K562 (cell line): ENCODE results near the gene TIMP3. TPM values are rescaled to one million over a fixed set of nuclear protein-coding genes. Genes with fewer than 3 reads are reported as not detected.
"Not testable (repeated sequence)": the region's sequence is repeated elsewhere in the genome, so short reads cannot be mapped to it uniquely, and the experiment has no call there.

Experiments used
- ATAC-seq: fragments of 200-7000 bp; cut with Tn5 transposase; 3 replicates; pipeline ENCODE4 v1.9.1; 2020; ENCODE audit warnings: moderate library complexity
- BruUV-seq: library from RNA; stranded (reverse); fragments of 400-500 nt; replicated peaks from 2 replicates; lab custom pipeline; 2021; lab: Mats Ljungman, UMichigan
- CTCF ChIA-PET: fragments of 300-600 bp; formaldehyde crosslinking; extraction: SDS; loops from one replicate; lab custom pipeline; 2021; ENCODE audit warnings: low intra/inter-chr PET ratio; lab: Yijun Ruan, JAX
- POLR2A ChIA-PET: fragments of 300-600, 350-650 bp; sonication (Branson Sonifier 250); formaldehyde crosslinking; extraction: SDS; loops from one replicate; lab custom pipeline; 2021; ENCODE audit warnings: antibody characterized with exemption, inconsistent platforms; lab: Yijun Ruan, JAX
- DNase-seq, 4 experiments: peaks; one replicate each; pipeline versions ENCODE4 v3.0.0 to v3.0.0-alpha.2; 2011 to 2018; ENCODE audit warnings: low spot score in 3 of 4, mixed read lengths in 3 of 4; ENCODE audit errors: extremely low read depth in 1 of 4
- FAIRE-seq: peaks from 2 replicates; lab custom pipeline; 2011; peaks lifted over from hg19 to GRCh38; lab: Jason Lieb, UNC
- H2AFZ ChIP-seq: 2 replicates; pipeline ENCODE4 v1.6.0; 2011; ENCODE audit warnings: low read depth, low read length, control low read depth, inconsistent platforms
- H3K27ac ChIP-seq: fragments of 200-600 bp; 3 replicates; pipeline ENCODE4 v1.8.0; 2011; ENCODE audit warnings: low read depth, mild to moderate bottlenecking, control low read depth, inconsistent platforms, low read length, moderate library complexity, mixed read lengths; ENCODE audit errors: extremely low read depth
- H3K27me3 ChIP-seq, 2 experiments: fragments of 300-600 bp in 1 of 2; 2 replicates in 1 of 2; 3 replicates in 1 of 2; pipeline versions ENCODE4 v1.6.0 to v1.8.0; 2011; ENCODE audit warnings: inconsistent platforms in 2 of 2, low read length in 2 of 2, mild to moderate bottlenecking in 1 of 2, mixed read lengths in 1 of 2, moderate library complexity in 1 of 2; ENCODE audit not compliant: control insufficient read depth in 2 of 2, insufficient read depth in 2 of 2
- H3K36me3 ChIP-seq: fragments of 300-600 bp; 3 replicates; pipeline ENCODE4 v1.8.0; 2011; ENCODE audit warnings: mild to moderate bottlenecking, low read length, inconsistent platforms; ENCODE audit not compliant: control insufficient read depth, insufficient read depth
- H3K4me1 ChIP-seq, 2 experiments: fragments of 200-600 bp in 1 of 2; replicated peaks in 1 of 2; 2 replicates in 1 of 2; 3 replicates in 1 of 2; pipeline versions ENCODE4 v1.5.1 to v1.8.0; 2011; ENCODE audit warnings: inconsistent platforms in 2 of 2, low read length in 2 of 2, mild to moderate bottlenecking in 1 of 2, mixed read lengths in 1 of 2, moderate library complexity in 1 of 2; ENCODE audit not compliant: control insufficient read depth in 2 of 2, insufficient read depth in 2 of 2
- H3K4me2 ChIP-seq: 2 replicates; pipeline ENCODE4 v1.6.1; 2011; ENCODE audit warnings: low read length, control low read depth, inconsistent platforms, mixed read lengths; ENCODE audit not compliant: insufficient read depth
- H3K4me3 ChIP-seq: fragments of 200-600 bp; sonication (generic), shearing (Covaris generic); 2 replicates; pipeline ENCODE4 v1.5.1; 2016; ENCODE audit warnings: control low read depth, inconsistent platforms
- H3K79me2 ChIP-seq: fragments of 200-600 bp; 3 replicates; pipeline ENCODE4 v1.8.0; 2011; ENCODE audit warnings: low read length, inconsistent platforms; ENCODE audit not compliant: control insufficient read depth, insufficient read depth
- H3K9ac ChIP-seq, 2 experiments: 2 replicates each; pipeline versions ENCODE4 v1.6.0 to v1.6.1; 2011; ENCODE audit warnings: low read depth in 2 of 2, low read length in 2 of 2, control low read depth in 1 of 2, inconsistent platforms in 1 of 2, mild to moderate bottlenecking in 1 of 2, mixed read lengths in 1 of 2; ENCODE audit not compliant: insufficient read depth in 1 of 2
- H3K9me1 ChIP-seq: one replicate; pipeline ENCODE4 v1.6.0; 2011; ENCODE audit warnings: inconsistent platforms, mild to moderate bottlenecking, low read length, moderate library complexity; ENCODE audit not compliant: control insufficient read depth, insufficient read depth
- H3K9me3 ChIP-seq: replicated peaks from 2 replicates; pipeline ENCODE4 v1.5.1; 2011; ENCODE audit warnings: low read depth, low read length, inconsistent platforms; ENCODE audit not compliant: control insufficient read depth, insufficient read depth
- H4K20me1 ChIP-seq: replicated peaks from 2 replicates; pipeline ENCODE4 v1.6.1; 2011; ENCODE audit warnings: low read length, inconsistent platforms, mixed read lengths; ENCODE audit not compliant: control insufficient read depth, insufficient read depth
- ATF7 ChIP-seq: fragments of 450-650 bp; IDR thresholded peaks from 2 replicates; pipeline ENCODE4 v1.7.1; 2014; ENCODE audit warnings: mild to moderate bottlenecking, moderate library complexity
- CBFA2T2 ChIP-seq: fragments of 450-650 bp; conservative IDR thresholded peaks from 2 replicates; pipeline ENCODE4 v1.6.1; 2017; ENCODE audit warnings: mild to moderate bottlenecking
- CREM ChIP-seq: IDR thresholded peaks from 2 replicates; pipeline ENCODE4 v1.6.1; 2014; ENCODE audit warnings: antibody characterized with exemption, low read depth
- CTBP1 ChIP-seq: fragments of 450-650 bp; IDR thresholded peaks from 2 replicates; pipeline ENCODE4 v1.6.1; 2016; ENCODE audit warnings: borderline replicate concordance
- POLR2AphosphoS5 ChIP-seq: IDR thresholded peaks from 2 replicates; pipeline ENCODE4 v1.6.1; 2011; ENCODE audit warnings: mild to moderate bottlenecking, low read depth, low read length, moderate library complexity; ENCODE audit not compliant: control insufficient read depth, insufficient read depth
- POLR3A ChIP-seq: IDR thresholded peaks from 2 replicates; pipeline ENCODE4 v1.6.1; 2011; ENCODE audit warnings: borderline replicate concordance, mild to moderate bottlenecking, moderate library complexity; ENCODE audit not compliant: insufficient read length, insufficient read depth; ENCODE audit errors: extremely low read depth
- RBM25 ChIP-seq: fragments of 200-400 bp; formaldehyde crosslinking; IDR thresholded peaks from 2 replicates; pipeline ENCODE4 v1.6.1; 2018; ENCODE audit warnings: low read length, low read depth, moderate library complexity; ENCODE audit not compliant: severe bottlenecking
- SOX6 ChIP-seq: fragments of 450-650 bp; IDR thresholded peaks from 2 replicates; pipeline ENCODE4 v1.6.1; 2014; ENCODE audit warnings: mild to moderate bottlenecking
- TAL1 ChIP-seq: fragments of 450-650 bp; IDR thresholded peaks from 2 replicates; pipeline ENCODE4 v1.6.1; 2016; ENCODE audit warnings: mild to moderate bottlenecking
- TBP ChIP-seq: optimal IDR thresholded peaks from 2 replicates; pipeline ENCODE3; 2011; ENCODE audit warnings: low read depth, low read length, improper control_type of control experiment
- VEZF1 ChIP-seq: fragments of 200-800 bp; sonication (Bioruptor generic); IDR thresholded peaks from 2 replicates; pipeline ENCODE4 v1.6.1; 2017; ENCODE audit warnings: missing genetic modification characterization, missing compliant biosample characterization
- ZNF212 ChIP-seq: fragments of 450-650 bp; formaldehyde crosslinking; IDR thresholded peaks from 2 replicates; pipeline ENCODE4 v1.4.0; 2020; ENCODE audit warnings: mild to moderate bottlenecking
- ZNF316 ChIP-seq: fragments of 450-650 bp; IDR thresholded peaks from 2 replicates; pipeline ENCODE4 v1.6.1; 2016
- WGBS: fragments of 100-300 bp; shearing (Covaris generic); methylation state at CpG from one replicate; pipeline ENCODE4 v1.1.6; 2016; ENCODE audit warnings: low coverage, mixed read lengths; ENCODE audit not compliant: insufficient coverage; ENCODE audit errors: missing lambda C conversion rate; 5-methylcytosine and 5-hydroxymethylcytosine counted together
- in situ Hi-C: fragments of 300-500 bp; cut with MboI; formaldehyde crosslinking; loops from 4 replicates; pipeline ENCODE4 v1.15.0; 2018; ENCODE audit warnings: inconsistent platforms, mixed read lengths
- intact Hi-C: fragments of 100-400 bp; cut with micrococcal nuclease; formaldehyde crosslinking; loops from 2 replicates; pipeline ENCODE4 v1.14.2; 2022
- polyA plus RNA-seq, 8 experiments: library from polyadenylated mRNA; depleted of rRNA in 4 of 8; stranded (reverse) in 5 of 8; unstranded in 3 of 8; fragments of >200 nt; fragmentation: Nextera tagmentation in 2 of 8; fragmentation: Illumina TruSeq in 1 of 8; extraction: Ambion mirVana in 2 of 8; extraction: Trizol in 1 of 8; gene quantifications; 2 replicates each; pipeline versions ENCODE4 v1.2.1 to v1.2.3, GENCODE V29; 2011 to 2014; ENCODE audit warnings: inconsistent platforms in 1 of 8, missing spikeins in 1 of 8
- total RNA-seq, 7 experiments: library from RNA; depleted of rRNA in 6 of 7; stranded (reverse); fragments of >200 nt in 6 of 7; fragmentation: Illumina TruSeq in 2 of 7; extraction: Trizol in 2 of 7; gene quantifications; 2 replicates each; pipeline versions ENCODE4 v1.2.1 to v1.2.3, GENCODE V29; 2011 to 2021; ENCODE audit warnings: low replicate concordance in 1 of 7
- TF ChIP-seq, protein P1 (sequence below): fragments of 450-650 bp; IDR thresholded peaks from 2 replicates; pipeline ENCODE4 v1.6.1; 2016

The TIMP3 gene
- total and polyA plus RNA-seq, 9 of the 15 experiments (the other 6 are each of a cell fraction or from before 2014, with no cell fraction given), result 0.07 to 0.73 (median 0.18) TPM

- no peak overlapping the region for H2AFZ ChIP-seq
- intact Hi-C loops (no loop called here), in situ Hi-C loops (no loop called here)
- H3K4me1 ChIP-seq, result peaks cover 9 to 16% of the 10 kb centered on the region in 2 experiments; a peak in 3 of 5 replicates
- no peaks in the 10 kb centered on the region for H4K20me1 ChIP-seq
- H3K4me2 ChIP-seq, result no peak overlapping the region
- H3K4me3 ChIP-seq, result no peak overlapping the region
- no peaks in the 10 kb centered on the region for H3K27me3 ChIP-seq
- TF ChIP-seq RBM25 (peak; percentile 90), CTBP1 (no peak), ZNF212 (CRISPR knock-in tag) (no peak)
- ChIA-PET CTCF (no interaction called here), POLR2A (no interaction called here)
- no peaks in the 10 kb centered on the region for H3K9me3 ChIP-seq
- no peak overlapping the region for H3K27ac ChIP-seq
- no peak overlapping the region for H3K9ac ChIP-seq
- DNase-seq (no peak), FAIRE-seq (no peak), ATAC-seq (no peak)
- no peaks in the 10 kb centered on the region for H3K9me1 ChIP-seq
- H3K36me3 ChIP-seq, result no peaks in the 10 kb centered on the region
- BruUV-seq, result no TSS peak
- no peaks in the 10 kb centered on the region for H3K79me2 ChIP-seq
Observed at GRCh38 chr22:32870474-32870873, 69.0 kb downstream of the TIMP3 start.

- Histone ChIP-seq H3K4me1 (peaks cover 9 to 16% of the 10 kb centered on the region in 2 experiments; a peak in 3 of 5 replicates), H3K27ac (peak overlapping the region; percentile 45; the same call in 2 of the 3 replicates), H2AFZ (peak overlapping the region; percentile 84), H3K4me2 (peak overlapping the region; percentile 46; the same call in 1 of the 2 replicates)
- H3K27me3 ChIP-seq, BruUV-seq, intact Hi-C loops, H3K36me3 ChIP-seq, H3K79me2 ChIP-seq, POLR2A ChIA-PET, in situ Hi-C loops, FAIRE-seq, H4K20me1 ChIP-seq, CTCF ChIA-PET, H3K9ac ChIP-seq, H3K9me3 ChIP-seq, H3K9me1 ChIP-seq, H3K4me3 ChIP-seq: not testable (repeated sequence)
- ATAC-seq (peak; percentile 78), DNase-seq (peak; percentile 62 to 80 (median 68))
- 2% methylated on average over 3 of the region's 5 CpGs for WGBS
- TF ChIP-seq TBP (peak; percentile 60), ZNF316 (peak; percentile 54), CBFA2T2 (peak; percentile 89), SOX6 (peak; percentile 62), ATF7 (peak; percentile 43; the same call in 1 of the 2 replicates), VEZF1 (CRISPR knock-in tag) (peak; percentile 31; the same call in 1 of the 2 replicates), CREM (peak; percentile 42; the same call in 1 of the 2 replicates), POLR3A (peak; percentile 37), TAL1 (peak; percentile 90), POLR2AphosphoS5 (peak; percentile 29; the same call in 1 of the 2 replicates)
- TF ChIP-seq, protein P1, sequence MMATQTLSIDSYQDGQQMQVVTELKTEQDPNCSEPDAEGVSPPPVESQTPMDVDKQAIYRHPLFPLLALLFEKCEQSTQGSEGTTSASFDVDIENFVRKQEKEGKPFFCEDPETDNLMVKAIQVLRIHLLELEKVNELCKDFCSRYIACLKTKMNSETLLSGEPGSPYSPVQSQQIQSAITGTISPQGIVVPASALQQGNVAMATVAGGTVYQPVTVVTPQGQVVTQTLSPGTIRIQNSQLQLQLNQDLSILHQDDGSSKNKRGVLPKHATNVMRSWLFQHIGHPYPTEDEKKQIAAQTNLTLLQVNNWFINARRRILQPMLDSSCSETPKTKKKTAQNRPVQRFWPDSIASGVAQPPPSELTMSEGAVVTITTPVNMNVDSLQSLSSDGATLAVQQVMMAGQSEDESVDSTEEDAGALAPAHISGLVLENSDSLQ, result peak; percentile 46
Observed at GRCh38 chr22:32873604-32874003, 72.1 kb downstream of the TIMP3 start.
